ENCODE measurements around the gene EN1. TPM values are rescaled to one million over a fixed set of nuclear protein-coding genes. Genes with fewer than 3 reads are reported as not detected.

EN1 gene
- total RNA-seq, 1 donor: 0.63 TPM

GRCh38 chr2:118805064-118805690 is 42.3 kb downstream of the EN1 start:
- DNase-seq (ENCODE audit: low read depth): no peak
- no peak for TF ChIP-seq CTCF (IDR thresholded peaks at IDR 0.05; ENCODE audit: insufficient read depth, low read length)
- H3K4me3 ChIP-seq (ENCODE audit: low read depth, low read length): no peak overlapping the region

- H3K4me3 ChIP-seq (ENCODE audit: low read depth, low read length): no peak overlapping the region
- no peak for DNase-seq (ENCODE audit: low read depth)
- no peak for TF ChIP-seq CTCF (IDR thresholded peaks at IDR 0.05; ENCODE audit: insufficient read depth, low read length)
These were observed 44.4 kb downstream of the EN1 start for GRCh38 chr2:118803012-118803411.

GRCh38 chr2:118801151-118801550 is 46.3 kb downstream of the EN1 start:
- peak; percentile 45 for DNase-seq (ENCODE audit: low read depth)
- TF ChIP-seq CTCF (IDR thresholded peaks at IDR 0.05; ENCODE audit: insufficient read depth, low read length): no peak
- H3K4me3 ChIP-seq (ENCODE audit: low read depth, low read length): no peak overlapping the region

GRCh38 chr2:118800736-118801135 is 46.7 kb downstream of the EN1 start:
- DNase-seq (ENCODE audit: low read depth): peak; percentile 48
- no peak overlapping the region for H3K4me3 ChIP-seq (ENCODE audit: low read depth, low read length)
- TF ChIP-seq CTCF (IDR thresholded peaks at IDR 0.05; ENCODE audit: insufficient read depth, low read length): no peak

- TF ChIP-seq CTCF (IDR thresholded peaks at IDR 0.05; ENCODE audit: insufficient read depth, low read length): no peak
- no peak overlapping the region for H3K4me3 ChIP-seq (ENCODE audit: low read depth, low read length)
These were observed 52.9 kb downstream of the EN1 start for GRCh38 chr2:118794546-118794945.

More at GRCh38 chr2:118794546-118794945, 52.9 kb downstream of the EN1 start:
- no peak for DNase-seq (ENCODE audit: low read depth)

Other genes starting within 250 kb of the EN1 start
- gene MARCO, start 94.5 kb upstream of the EN1 start, total RNA-seq (ENCODE audit: low replicate concordance): not detected in 2 replicates

Data from fibroblast of the aortic adventitia (primary cell).